Measurements from ENCODE around the gene ETS1.

DNA sequence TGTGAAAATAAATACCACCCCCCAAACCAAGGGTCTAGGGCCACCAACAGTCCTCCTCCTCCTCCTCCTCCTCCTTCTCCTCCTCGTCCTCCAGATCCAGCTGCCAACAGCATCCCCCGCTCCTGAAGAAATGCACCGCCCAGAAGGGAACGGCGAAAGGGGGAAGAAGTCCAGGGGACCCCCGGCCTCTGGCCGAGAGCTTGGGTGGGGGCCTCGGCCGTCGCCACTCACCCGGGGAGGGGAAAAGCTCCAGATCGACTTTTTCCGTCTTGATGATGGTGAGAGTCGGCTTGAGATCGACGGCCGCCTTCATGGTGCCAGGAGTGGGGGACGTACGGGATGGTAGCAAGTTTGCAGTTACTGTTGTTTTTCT is 65.7 kb downstream of the ETS1 start:
- TF ChIP-seq EZH2 (IDR thresholded peaks at IDR 0.05; ENCODE audit: borderline replicate concordance): no peak
- TF ChIP-seq, protein P1, sequence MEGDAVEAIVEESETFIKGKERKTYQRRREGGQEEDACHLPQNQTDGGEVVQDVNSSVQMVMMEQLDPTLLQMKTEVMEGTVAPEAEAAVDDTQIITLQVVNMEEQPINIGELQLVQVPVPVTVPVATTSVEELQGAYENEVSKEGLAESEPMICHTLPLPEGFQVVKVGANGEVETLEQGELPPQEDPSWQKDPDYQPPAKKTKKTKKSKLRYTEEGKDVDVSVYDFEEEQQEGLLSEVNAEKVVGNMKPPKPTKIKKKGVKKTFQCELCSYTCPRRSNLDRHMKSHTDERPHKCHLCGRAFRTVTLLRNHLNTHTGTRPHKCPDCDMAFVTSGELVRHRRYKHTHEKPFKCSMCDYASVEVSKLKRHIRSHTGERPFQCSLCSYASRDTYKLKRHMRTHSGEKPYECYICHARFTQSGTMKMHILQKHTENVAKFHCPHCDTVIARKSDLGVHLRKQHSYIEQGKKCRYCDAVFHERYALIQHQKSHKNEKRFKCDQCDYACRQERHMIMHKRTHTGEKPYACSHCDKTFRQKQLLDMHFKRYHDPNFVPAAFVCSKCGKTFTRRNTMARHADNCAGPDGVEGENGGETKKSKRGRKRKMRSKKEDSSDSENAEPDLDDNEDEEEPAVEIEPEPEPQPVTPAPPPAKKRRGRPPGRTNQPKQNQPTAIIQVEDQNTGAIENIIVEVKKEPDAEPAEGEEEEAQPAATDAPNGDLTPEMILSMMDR (IDR thresholded peaks at IDR 0.05; ENCODE audit: poor library complexity): no peak
